HG03135 (cell line): Measurements from ENCODE around the gene SETBP1.

Experiments
- ATAC-seq: cut with Tn5 transposase; IDR thresholded peaks from one replicate; pipeline ENCODE4 v1.9.1; 2021; ENCODE audit warnings: mild to moderate bottlenecking, moderate library complexity; ENCODE audit not compliant: unreplicated experiment

Gene SETBP1

DNA sequence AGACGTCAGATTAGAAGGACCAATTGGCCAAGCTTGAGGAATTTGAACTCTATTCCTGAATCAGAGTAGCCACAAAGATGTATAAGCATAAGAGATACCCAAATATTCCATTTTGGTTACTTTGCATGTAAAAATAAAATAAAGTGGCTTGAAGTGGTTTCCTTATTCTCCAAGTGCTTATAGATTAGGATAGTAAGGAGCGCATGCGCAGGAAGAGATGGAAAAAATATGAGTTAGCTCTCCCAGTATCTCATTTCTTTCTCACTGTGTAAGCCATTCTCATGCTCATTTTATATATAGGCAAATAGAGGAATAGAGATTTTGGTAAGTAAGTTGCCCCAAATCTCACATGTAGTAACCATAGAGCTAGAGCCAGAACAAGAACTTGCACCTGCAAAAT, 241.3 kb downstream of the SETBP1 start:
- no peak for ATAC-seq

DNA sequence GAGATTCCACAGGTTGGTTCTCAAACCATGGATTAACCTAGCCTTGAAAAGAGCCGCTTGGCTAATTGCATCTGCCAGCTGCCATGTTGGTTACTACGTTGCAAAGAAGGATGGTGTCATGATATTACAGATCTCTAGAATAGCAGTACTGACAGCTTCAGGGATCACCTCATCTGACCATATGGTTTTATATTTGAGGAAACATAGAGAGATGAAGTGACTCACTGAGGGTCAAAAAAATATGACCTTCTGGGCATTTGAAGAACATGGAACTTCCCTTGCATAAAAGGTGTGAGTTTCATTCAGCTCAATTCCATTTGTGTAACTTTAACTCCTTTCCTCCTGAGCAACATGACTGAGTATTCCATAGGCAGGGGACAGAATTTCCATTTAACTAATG, 242.3 kb downstream of the SETBP1 start:
- no peak for ATAC-seq

DNA sequence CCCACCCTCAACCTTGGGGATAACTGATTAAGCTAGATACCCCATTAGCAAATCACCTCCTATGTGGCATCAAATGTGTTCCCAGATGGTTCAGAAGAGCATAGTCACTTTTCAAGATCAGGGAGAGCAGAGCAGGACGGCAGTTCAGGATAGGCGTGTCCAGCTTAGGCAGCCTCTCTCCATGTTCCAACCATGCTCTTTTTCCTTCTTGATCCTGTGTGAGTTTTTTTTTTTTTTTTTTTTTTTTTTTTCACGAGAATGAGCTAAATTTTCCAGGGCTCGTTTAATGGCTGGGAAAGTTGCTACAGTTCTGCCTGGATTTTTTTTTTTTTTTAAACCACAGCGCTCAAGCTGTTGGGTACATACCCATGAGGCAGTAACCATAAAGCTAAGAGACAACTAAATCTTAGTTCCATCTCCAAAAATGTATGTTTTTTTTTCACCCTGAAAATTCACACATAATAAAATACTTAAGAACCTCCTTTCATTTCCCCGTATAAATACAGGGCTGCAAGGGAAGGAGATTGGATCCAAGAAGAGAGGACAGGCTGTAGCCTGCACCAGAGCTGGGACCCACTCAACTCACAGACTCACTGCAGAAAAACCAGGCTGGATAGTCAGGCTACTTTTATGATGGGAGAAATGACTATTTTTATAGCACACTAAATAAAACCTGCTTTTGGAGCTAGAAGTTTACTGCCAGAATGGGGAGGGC, 244.3 kb downstream of the SETBP1 start:
- ATAC-seq = no peak

DNA sequence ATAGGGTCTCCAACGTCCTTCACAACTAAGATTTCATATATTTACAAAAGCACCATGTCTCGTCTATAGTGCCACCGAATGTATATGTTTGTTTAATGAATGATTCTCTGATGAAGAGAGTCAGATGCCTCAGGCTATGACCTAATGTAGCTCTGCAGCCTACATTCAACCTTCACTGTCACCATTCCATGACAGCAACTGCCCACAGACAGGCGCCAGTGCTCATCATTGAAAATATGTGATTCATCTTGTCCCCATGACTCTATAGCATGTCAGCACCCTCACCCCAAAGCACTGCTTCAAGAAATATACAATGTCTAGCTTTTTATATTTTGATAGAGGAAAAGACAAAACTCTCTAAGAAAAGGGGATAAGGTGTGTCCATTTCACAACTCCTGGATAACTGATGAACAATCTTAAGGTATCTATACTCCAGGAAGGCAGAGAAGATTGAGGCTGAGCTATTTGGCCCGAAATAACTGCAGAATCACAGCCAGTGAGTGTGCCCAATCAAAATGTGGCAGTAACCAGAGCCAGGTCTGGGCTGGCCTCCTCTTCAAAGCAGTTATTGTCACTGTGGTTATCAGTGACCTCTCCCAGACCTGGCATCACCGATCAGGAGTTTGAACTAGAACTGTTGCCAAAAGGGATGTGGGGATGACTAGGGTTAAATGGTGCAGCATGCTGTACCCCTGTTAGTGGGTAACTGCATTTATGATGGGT, 246.6 kb downstream of the SETBP1 start:
- ATAC-seq = no peak

DNA sequence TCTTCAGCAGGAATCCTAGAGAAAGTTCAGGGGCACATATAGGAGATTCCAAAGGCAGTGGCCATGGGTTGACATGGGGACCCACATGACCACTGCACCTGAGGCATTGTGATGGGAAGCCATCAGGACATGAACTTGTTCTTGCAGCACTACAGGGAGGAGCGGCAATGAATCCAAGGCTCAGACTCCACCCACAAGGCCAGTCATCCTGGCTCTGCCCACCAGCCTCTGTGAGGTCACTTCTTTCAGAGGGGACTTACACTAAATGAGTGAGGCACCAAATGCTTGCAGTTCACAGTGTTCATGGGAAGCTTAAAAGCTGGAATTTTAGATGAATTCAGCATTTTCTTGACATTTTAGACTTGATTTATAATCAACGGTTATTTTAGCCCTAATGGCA, 254.2 kb downstream of the SETBP1 start:
- ATAC-seq = no peak

DNA sequence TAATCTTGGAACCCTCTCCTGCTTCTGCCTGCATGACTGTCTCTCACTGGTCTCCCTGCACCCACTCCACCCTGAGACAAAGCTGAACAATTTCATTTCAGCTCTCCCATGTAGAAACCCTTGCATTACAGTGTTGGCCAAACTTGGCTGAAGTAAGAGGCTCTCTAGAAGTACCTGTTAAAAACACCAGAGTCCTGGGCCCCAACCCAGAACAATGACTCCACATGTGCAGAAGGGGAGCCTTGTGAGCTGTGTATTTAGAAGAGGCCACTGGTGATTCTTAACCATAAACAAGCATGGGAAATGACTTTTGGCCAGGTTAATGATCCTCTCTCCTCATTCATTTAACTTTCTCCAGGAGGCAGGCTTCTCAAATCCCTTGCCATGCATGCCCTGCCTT, 254.8 kb downstream of the SETBP1 start:
- no peak for ATAC-seq

DNA sequence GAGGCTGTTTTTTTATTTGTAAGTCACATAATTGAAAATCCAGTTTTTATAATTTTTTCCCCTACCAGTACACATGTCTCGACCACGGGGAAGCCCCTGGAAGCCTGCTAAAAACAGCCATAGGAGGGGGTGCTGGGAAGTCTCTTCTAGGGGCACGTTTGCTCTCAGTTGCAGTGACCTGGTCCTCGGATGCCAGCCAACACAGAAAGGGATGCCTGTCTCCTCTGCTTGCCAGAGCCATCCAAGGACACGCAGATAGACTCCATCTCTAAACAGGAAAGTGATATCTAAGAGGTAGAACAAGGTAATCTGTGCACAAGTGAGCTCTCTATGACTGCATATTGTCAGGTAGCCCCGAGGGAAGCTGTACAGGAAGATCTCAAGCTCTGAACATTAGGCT, 255.8 kb downstream of the SETBP1 start:
- no peak for ATAC-seq

DNA sequence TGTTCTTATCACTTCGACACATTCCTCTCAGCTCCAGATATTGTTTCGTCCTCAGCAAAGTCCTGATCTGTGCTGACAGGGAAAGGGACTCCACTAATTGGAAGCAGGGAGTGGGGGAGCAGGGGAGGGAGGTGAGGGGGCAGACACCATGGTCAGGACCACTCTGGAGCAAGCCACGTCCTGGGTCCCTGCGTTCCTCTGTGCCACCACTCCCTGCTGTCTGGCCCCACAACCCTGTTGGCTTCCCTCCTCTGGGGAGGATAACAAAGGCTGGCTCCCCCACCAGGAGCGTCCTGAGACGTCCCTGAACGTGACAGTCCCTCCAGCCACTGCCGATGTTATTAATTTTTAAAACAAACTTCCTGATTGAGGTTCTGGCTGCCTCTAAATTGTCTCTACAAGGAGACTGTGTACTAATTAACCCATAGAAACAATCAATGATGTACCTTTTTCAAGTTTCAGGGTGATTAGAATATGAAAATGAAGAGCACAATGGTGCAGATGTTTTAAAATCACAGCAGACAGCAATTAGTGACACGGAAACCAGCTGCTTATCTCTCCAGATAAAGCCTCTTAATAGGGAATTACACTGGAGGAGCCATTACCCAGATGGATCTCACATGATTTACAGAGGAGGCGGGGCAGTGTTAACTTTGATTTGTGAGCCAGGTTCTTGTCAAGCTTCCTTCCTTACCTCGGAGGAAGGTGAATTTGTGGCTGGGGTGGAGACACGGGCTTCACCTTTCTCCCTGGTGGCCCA, 257.5 kb downstream of the SETBP1 start:
- no peak for ATAC-seq

DNA sequence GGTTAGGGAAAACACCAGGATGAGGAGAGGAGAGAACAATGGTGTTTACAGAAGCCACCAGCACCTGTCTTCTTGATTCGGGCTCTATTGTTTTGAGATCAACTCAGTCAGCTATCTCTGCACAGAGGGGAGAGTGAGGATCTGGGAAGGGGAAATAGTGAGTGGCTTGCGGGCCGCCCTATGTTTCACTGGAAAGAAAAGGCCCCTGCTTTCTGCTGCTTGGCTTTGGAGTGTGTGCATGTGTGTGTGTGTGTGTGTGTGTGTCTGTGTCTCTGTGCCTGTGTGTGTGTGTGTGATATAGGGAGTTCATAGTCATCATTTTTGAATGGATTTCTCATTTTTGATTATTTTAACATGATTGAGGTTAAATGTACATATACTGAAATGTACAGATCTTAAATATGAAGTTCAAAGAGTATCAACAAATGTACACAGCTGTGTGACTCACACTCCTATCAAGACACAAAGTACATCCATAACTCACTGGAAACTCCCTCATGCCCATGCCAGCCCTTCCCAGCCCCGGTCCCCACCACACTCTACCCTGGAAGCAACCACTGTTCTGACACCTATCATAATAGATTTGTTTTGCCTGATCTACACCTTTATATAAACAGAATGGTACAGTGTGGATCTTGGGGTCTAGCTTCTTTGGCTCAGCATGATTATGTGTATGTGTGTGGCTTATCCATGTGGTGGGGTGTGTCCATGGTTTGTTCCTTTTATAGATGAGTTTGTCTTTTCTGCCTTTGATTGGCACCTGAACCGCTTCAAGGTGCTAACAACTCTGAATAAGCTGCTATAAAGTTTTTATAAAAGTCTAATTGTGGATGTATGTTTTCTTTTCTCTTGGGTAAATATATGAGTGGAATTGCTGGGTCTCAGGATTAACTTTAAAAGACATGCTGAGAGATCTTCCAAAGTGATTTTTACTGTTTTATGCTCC, 258.3 kb downstream of the SETBP1 start:
- ATAC-seq = no peak

DNA sequence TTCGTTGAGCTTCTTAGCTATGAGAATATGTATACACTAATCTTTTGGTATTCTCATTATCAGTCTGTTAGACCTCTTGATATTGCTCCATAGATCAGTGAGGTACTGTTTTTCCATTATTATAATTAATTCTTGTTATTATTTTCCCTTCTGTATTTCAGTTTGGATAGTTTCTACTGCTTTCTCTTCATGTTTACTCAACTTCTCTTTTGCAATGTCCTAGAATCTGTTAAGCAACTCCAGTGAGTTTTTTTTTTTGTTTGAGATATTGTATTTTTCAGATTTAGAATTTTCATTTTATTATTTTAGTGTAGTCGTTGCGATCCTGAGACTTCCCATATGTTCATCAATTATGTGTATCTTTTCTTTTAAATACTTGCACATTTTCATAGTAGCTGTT, 260.8 kb downstream of the SETBP1 start:
- no peak for ATAC-seq

DNA sequence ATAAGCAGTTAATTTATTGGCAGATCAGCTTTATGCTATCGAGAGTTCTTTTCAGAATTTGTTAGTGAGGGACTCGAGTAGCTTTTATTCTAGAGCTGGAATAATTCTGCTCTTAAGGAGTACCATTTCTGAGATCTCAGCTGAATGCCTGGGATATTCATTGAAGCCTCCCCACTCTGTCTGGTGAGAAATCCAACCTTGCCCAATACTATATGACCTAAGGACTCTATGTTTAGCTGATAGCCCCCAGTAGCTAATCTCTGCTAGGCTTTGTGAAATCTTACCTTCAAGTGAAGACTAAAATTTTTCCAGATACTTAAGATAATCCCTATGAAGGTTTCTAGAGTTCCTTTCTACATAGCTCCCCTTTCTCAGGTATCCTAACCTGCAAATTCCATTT, 261.4 kb downstream of the SETBP1 start:
- ATAC-seq = no peak

DNA sequence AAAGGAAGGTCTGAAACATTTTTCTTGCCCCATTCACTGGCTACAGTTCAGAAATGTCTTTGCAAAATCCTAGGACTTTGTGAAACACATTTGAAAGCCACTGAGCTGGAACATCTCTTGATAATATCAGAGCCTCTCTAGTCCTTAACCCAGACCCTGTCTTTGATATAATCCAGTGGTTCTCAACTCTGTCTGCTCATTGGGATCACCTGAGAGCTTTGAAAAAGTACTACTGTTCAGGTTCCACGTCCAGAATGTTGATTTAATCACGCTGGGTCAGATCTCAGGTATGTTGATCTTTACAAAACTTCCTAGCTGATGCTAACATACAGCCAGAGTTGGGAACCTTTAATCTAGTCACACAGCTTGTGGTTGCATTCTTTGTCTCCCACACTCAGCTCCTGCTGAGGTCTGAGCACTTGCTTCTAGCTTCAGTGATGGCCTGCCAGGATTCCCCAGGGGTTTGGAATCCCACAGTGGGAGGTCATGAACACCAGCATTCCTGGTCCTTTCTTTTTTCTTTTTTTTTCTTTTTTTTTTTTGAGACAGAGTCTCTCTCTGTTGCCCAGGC, 262.7 kb downstream of the SETBP1 start:
- ATAC-seq = no peak

DNA sequence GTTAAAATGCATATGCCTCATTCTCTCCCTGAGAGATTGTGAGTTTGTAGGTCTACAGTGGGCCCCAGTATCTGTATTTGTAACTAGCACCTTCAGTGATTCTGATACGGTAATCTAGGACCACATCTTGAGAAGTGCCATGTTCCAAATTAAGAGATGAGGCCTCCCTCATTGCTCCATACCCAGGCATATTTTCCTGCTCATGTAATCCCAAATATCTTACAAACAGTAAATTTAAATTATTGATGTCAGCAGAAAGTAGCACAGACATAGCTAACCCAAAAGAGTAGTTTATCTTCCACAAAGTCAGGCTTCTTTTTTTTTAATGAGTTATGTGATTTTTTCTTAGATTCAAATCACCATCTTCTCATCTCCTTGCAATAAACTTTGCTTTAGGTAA, 263.8 kb downstream of the SETBP1 start:
- no peak for ATAC-seq

DNA sequence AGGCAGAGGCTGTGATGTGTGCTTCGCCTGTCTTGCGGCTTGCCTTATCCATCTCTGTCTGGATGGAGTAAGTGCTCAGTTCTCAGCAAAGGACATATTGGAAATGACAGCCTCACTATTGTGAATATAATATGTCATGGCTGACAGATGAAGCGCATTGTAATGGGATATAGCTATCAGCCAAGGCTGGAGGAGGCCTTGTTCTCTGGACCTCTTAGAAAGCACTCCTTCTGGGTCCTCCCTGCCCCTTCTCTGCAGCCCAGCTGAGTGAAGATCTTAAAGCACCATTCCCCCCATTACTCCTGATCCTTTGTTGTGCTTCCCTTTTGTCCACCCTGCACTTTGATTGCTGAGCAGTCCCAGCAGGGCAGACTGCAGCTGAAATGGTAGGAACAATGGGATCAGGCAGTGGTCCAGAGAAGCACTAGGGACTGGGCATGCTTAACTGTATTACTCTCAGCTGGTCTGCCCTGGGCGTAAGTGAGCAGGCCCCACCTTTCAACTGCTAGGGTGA, 265.3 kb downstream of the SETBP1 start:
- ATAC-seq = no peak

DNA sequence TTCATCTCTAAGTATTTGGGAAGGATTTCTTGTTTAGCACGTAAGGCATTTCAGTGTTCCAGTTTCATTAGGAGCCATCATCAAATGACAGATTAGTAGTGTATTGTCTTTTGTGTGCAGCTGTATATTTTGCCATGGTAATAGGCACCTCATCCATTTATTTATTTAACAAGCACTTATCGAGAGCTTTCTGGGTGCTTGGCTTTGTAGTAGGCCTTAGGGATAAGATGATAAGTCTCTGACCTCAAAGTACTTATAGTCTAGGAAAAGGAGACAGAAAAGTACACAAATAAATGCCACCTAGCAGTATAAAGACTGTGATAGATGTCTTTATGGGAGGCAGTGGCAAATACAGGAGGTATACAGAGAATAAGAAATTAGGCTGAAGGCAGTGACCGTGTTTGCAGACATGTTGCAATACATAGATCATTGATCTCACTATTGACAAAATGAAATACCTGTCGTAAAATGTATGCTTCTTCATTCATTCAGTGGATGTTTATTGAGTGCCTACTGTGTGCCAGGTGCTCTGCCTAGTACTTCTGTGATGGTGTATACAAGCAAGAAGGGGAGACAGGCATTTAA, 265.9 kb downstream of the SETBP1 start:
- ATAC-seq = no peak

DNA sequence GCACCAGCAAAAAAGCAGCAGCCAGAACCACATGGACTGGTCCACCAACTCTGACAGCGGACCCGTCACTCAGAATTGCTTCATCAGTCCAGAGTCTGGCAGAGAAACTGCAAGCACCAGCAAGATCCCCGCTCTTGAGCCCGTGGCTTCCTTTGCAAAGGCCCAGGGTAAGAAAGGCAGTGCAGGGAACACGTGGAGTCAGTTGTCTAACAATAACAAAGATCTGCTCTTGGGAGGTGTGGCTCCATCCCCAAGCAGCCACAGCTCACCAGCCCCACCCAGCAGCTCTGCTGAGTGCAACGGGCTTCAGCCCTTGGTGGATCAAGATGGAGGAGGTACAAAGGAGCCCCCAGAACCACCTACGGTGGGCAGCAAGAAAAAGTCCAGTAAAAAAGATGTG, 269.3 kb downstream of the SETBP1 start:
- no peak for ATAC-seq

DNA sequence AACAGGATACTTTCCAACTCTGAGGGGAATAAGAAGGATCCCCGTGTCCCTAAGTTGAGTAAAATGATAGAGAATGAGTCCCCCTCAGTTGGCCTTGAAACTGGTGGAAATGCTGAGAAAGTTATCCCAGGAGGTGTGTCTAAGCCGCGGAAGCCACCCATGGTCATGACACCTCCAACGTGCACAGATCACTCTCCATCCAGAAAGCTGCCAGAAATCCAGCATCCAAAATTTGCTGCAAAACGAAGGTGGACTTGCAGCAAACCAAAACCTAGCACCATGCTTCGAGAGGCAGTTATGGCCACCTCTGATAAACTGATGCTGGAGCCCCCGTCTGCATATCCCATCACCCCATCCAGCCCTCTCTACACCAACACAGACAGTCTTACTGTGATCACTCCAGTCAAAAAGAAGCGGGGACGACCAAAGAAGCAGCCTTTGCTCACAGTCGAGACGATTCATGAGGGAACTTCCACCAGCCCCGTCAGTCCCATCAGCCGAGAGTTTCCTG, 270.1 kb downstream of the SETBP1 start:
- ATAC-seq = no peak

DNA sequence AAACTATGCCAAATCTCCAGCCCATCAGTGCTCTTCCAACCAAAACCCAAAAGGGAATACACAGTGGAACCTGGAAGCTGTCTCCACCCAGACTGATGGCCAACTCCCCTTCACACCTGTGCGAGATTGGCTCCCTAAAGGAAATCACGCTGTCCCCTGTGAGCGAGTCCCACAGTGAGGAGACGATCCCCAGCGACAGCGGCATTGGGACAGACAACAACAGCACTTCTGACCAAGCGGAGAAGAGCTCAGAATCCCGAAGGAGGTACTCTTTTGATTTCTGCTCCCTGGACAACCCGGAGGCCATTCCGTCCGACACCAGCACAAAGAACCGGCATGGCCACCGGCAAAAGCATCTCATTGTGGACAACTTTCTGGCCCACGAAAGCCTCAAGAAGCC, 271.1 kb downstream of the SETBP1 start:
- no peak for ATAC-seq

DNA sequence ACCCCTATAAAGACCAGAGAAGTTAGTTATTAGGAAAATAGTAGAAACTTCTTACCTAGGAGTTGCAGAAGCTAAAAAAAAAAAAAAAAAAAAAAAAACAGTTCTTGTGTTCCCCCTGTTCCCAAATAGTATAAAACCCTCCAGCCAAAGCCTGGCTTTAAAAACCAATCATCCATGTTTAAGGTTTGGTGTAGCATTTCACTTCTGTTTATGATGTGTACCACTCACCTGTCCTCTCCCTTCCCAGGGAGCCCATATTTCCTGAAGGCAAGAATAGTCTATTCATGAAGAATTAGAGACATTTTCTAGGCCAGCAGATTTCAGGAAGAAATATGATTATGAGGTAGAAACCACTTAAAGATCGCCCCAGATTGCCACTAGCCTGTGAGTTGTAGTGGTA, 273.6 kb downstream of the SETBP1 start:
- ATAC-seq = no peak

DNA sequence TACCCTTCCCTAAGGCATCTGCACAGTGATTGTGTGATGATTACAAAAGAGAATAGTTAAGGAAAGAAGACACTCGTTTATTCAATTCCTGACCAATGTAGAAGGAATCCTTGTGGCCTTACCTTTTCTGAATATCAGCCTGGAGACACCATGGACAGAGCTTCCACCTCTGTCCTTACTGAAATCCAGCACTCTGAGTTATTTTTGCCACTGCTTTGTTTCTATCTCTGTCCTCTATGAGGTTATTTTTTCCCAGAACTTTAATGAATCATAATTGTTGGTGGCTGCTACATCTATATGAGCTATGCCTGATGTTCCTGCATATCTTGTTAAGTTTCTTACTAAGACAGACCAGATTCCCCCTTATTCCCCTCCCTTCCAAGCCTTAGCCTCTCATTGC, 275.1 kb downstream of the SETBP1 start:
- no peak for ATAC-seq
